HUES6 (cell line): ENCODE data around the gene EYA2.

Source experiments
- H3K27ac ChIP-seq: 2 replicates; pipeline ENCODE4 v1.7.0; 2013; ENCODE audit warnings: low read depth, mild to moderate bottlenecking, low read length, inconsistent platforms
- H3K27me3 ChIP-seq: 2 replicates; pipeline ENCODE4 v1.6.1; 2013; ENCODE audit warnings: low read length; ENCODE audit not compliant: control insufficient read depth, insufficient read depth
- H3K36me3 ChIP-seq: 2 replicates; pipeline ENCODE4 v1.6.1; 2013; ENCODE audit warnings: low read length; ENCODE audit not compliant: control insufficient read depth, insufficient read depth
- H3K4me1 ChIP-seq: 2 replicates; pipeline ENCODE4 v1.6.1; 2013; ENCODE audit warnings: low read length; ENCODE audit not compliant: control insufficient read depth, insufficient read depth
- H3K4me3 ChIP-seq: 2 replicates; pipeline ENCODE4 v1.5.1; 2013; ENCODE audit warnings: low read depth, low read length
- H3K9ac ChIP-seq: one replicate; pipeline ENCODE4 v1.6.1; 2013; ENCODE audit warnings: mild to moderate bottlenecking, low read length
- H3K9me3 ChIP-seq: 2 replicates; pipeline ENCODE4 v1.6.1; 2013; ENCODE audit warnings: low read depth, low read length; ENCODE audit not compliant: control insufficient read depth, insufficient read depth

The EYA2 gene

GRCh38 chr20:47117773-47118172, 223.1 kb downstream of the EYA2 start:
- H3K27ac ChIP-seq, result no peak overlapping the region
- no peaks in the 10 kb centered on the region for H3K36me3 ChIP-seq
- no peak overlapping the region for H3K4me3 ChIP-seq
- no peaks in the 10 kb centered on the region for H3K9me3 ChIP-seq
- H3K27me3 ChIP-seq, result no peaks in the 10 kb centered on the region
- peaks cover 10% of the 10 kb centered on the region; the same call in 1 of the 2 replicates for H3K4me1 ChIP-seq
- H3K9ac ChIP-seq, result no peak overlapping the region

GRCh38 chr20:47118206-47118605, 223.6 kb downstream of the EYA2 start:
- H3K9ac ChIP-seq, result no peak overlapping the region

GRCh38 chr20:47118641-47119040, 224.0 kb downstream of the EYA2 start:
- H3K9me3 ChIP-seq, result no peaks in the 10 kb centered on the region
- no peak overlapping the region for H3K4me3 ChIP-seq
- no peaks in the 10 kb centered on the region for H3K27me3 ChIP-seq
- no peaks in the 10 kb centered on the region for H3K36me3 ChIP-seq
- H3K9ac ChIP-seq, result no peak overlapping the region
- H3K27ac ChIP-seq, result no peak overlapping the region
- H3K4me1 ChIP-seq, result peaks cover 10% of the 10 kb centered on the region; the same call in 1 of the 2 replicates

More at GRCh38 chr20:47118206-47118605, 223.6 kb downstream of the EYA2 start:
- no peak overlapping the region for H3K27ac ChIP-seq
- peaks cover 10% of the 10 kb centered on the region; the same call in 1 of the 2 replicates for H3K4me1 ChIP-seq
- no peaks in the 10 kb centered on the region for H3K9me3 ChIP-seq
- no peak overlapping the region for H3K4me3 ChIP-seq
- H3K27me3 ChIP-seq, result no peaks in the 10 kb centered on the region
- no peaks in the 10 kb centered on the region for H3K36me3 ChIP-seq

GRCh38 chr20:47120346-47120936, 225.8 kb downstream of the EYA2 start:
- Histone ChIP-seq H3K9ac (no peak overlapping the region), H3K4me3 (no peak overlapping the region), H3K36me3 (no peaks in the 10 kb centered on the region), H3K4me1 (peaks cover 10% of the 10 kb centered on the region; the same call in 1 of the 2 replicates), H3K27me3 (no peaks in the 10 kb centered on the region), H3K27ac (no peak overlapping the region), H3K9me3 (no peaks in the 10 kb centered on the region)

- Histone ChIP-seq H3K4me1 (peaks cover 18% of the 10 kb centered on the region), H3K27me3 (no peaks in the 10 kb centered on the region), H3K4me3 (no peak overlapping the region), H3K36me3 (no peaks in the 10 kb centered on the region), H3K9me3 (no peaks in the 10 kb centered on the region), H3K9ac (no peak overlapping the region), H3K27ac (no peak overlapping the region)
Measured at GRCh38 chr20:47122560-47122959, 227.9 kb downstream of the EYA2 start.

GRCh38 chr20:47124181-47124717, 229.6 kb downstream of the EYA2 start:
- Histone ChIP-seq H3K9ac (no peak overlapping the region), H3K27ac (no peak overlapping the region)

GRCh38 chr20:47125508-47125757, 230.8 kb downstream of the EYA2 start:
- H3K36me3 ChIP-seq, result no peaks in the 10 kb centered on the region
- peaks cover 8% of the 10 kb centered on the region for H3K4me1 ChIP-seq
- no peaks in the 10 kb centered on the region for H3K9me3 ChIP-seq
- H3K27me3 ChIP-seq, result no peaks in the 10 kb centered on the region
- no peak overlapping the region for H3K27ac ChIP-seq
- H3K9ac ChIP-seq, result no peak overlapping the region
- no peak overlapping the region for H3K4me3 ChIP-seq

More at GRCh38 chr20:47124181-47124717, 229.6 kb downstream of the EYA2 start:
- Histone ChIP-seq H3K36me3 (no peaks in the 10 kb centered on the region), H3K9me3 (no peaks in the 10 kb centered on the region), H3K4me3 (no peak overlapping the region), H3K27me3 (no peaks in the 10 kb centered on the region), H3K4me1 (peaks cover 8% of the 10 kb centered on the region)

GRCh38 chr20:47125758-47126591, 231.3 kb downstream of the EYA2 start:
- H3K27ac ChIP-seq, result no peak overlapping the region
- no peak overlapping the region for H3K4me3 ChIP-seq
- no peaks in the 10 kb centered on the region for H3K27me3 ChIP-seq
- no peaks in the 10 kb centered on the region for H3K9me3 ChIP-seq
- H3K36me3 ChIP-seq, result no peaks in the 10 kb centered on the region
- H3K4me1 ChIP-seq, result peaks cover 8% of the 10 kb centered on the region
- H3K9ac ChIP-seq, result no peak overlapping the region

- H3K9me3 ChIP-seq, result 0 out of 2 replicates have a peak, but pooled peaks cover 3% of the 10 kb centered on the region
- H3K9ac ChIP-seq, result no peak overlapping the region
- H3K4me1 ChIP-seq, result peaks cover 8% of the 10 kb centered on the region
- no peak overlapping the region for H3K4me3 ChIP-seq
- H3K27ac ChIP-seq, result no peak overlapping the region
- H3K27me3 ChIP-seq, result no peaks in the 10 kb centered on the region
- H3K36me3 ChIP-seq, result no peaks in the 10 kb centered on the region
Measured at GRCh38 chr20:47126709-47127108, 232.1 kb downstream of the EYA2 start.

- Histone ChIP-seq H3K27me3 (no peaks in the 10 kb centered on the region), H3K9ac (no peak overlapping the region), H3K9me3 (0 out of 2 replicates have a peak, but pooled peaks cover 3% of the 10 kb centered on the region), H3K4me1 (peaks cover 8% of the 10 kb centered on the region), H3K36me3 (no peaks in the 10 kb centered on the region), H3K4me3 (no peak overlapping the region), H3K27ac (no peak overlapping the region)
Measured at GRCh38 chr20:47127546-47127945, 232.9 kb downstream of the EYA2 start.

- H3K27ac ChIP-seq, result no peak overlapping the region
- H3K27me3 ChIP-seq, result no peaks in the 10 kb centered on the region
- H3K36me3 ChIP-seq, result no peaks in the 10 kb centered on the region
- no peak overlapping the region for H3K4me3 ChIP-seq
- peaks cover 8% of the 10 kb centered on the region for H3K4me1 ChIP-seq
- no peak overlapping the region for H3K9ac ChIP-seq
- H3K9me3 ChIP-seq, result 0 out of 2 replicates have a peak, but pooled peaks cover 3% of the 10 kb centered on the region
Measured at GRCh38 chr20:47127999-47128398, 233.4 kb downstream of the EYA2 start.
